GM19372 (cell line): ENCODE measurements around the gene KIAA0408.
"Not testable (repeated sequence)": the region's sequence is repeated elsewhere in the genome, so short reads cannot be mapped to it uniquely, and the experiment has no call there.

ENCODE experiments used
- ATAC-seq: cut with Tn5 transposase; IDR thresholded peaks from one replicate; pipeline ENCODE4 v1.9.1; 2021; ENCODE audit warnings: mild to moderate bottlenecking, low read depth, moderate library complexity; ENCODE audit not compliant: unreplicated experiment

Gene KIAA0408

GRCh38 chr6:127464161-127464880, 5.1 kb upstream of the KIAA0408 start:
- ATAC-seq: no peak

- ATAC-seq: no peak
Measured at GRCh38 chr6:127463056-127463455, 3.9 kb upstream of the KIAA0408 start.

GRCh38 chr6:127462376-127462775, 3.2 kb upstream of the KIAA0408 start:
- ATAC-seq: no peak

GRCh38 chr6:127460465-127460864, 1.3 kb upstream of the KIAA0408 start:
- ATAC-seq: no peak

- no peak for ATAC-seq
Measured at GRCh38 chr6:127458817-127459216, 372 bp downstream of the KIAA0408 start.

- no peak for ATAC-seq
Measured at GRCh38 chr6:127458222-127458621, 967 bp downstream of the KIAA0408 start.

- ATAC-seq: no peak
Measured at GRCh38 chr6:127457456-127458064, 1.6 kb downstream of the KIAA0408 start.

GRCh38 chr6:127456465-127456864, 2.7 kb downstream of the KIAA0408 start:
- ATAC-seq: no peak

- ATAC-seq: no peak
Measured at GRCh38 chr6:127453845-127454619, 5.2 kb downstream of the KIAA0408 start.

- ATAC-seq: no peak
Measured at GRCh38 chr6:127452803-127453202, 6.4 kb downstream of the KIAA0408 start.

- ATAC-seq: no peak
Measured at GRCh38 chr6:127451388-127451787, 7.8 kb downstream of the KIAA0408 start.

GRCh38 chr6:127447780-127448179, 11.4 kb downstream of the KIAA0408 start:
- ATAC-seq: no peak

GRCh38 chr6:127446356-127446755, 12.8 kb downstream of the KIAA0408 start:
- ATAC-seq: no peak

- no peak for ATAC-seq
Measured at GRCh38 chr6:127441881-127442280, 17.3 kb downstream of the KIAA0408 start.

GRCh38 chr6:127439718-127440117, 19.5 kb downstream of the KIAA0408 start:
- ATAC-seq: no peak

GRCh38 chr6:127436578-127437110, 22.5 kb downstream of the KIAA0408 start:
- no peak for ATAC-seq

GRCh38 chr6:127435626-127436220, 23.5 kb downstream of the KIAA0408 start:
- ATAC-seq: no peak

GRCh38 chr6:127434651-127435050, 24.5 kb downstream of the KIAA0408 start:
- ATAC-seq: no peak

- not testable (repeated sequence) for ATAC-seq
Measured at GRCh38 chr6:127428562-127428961, 30.6 kb downstream of the KIAA0408 start.

GRCh38 chr6:127423921-127424320, 35.3 kb downstream of the KIAA0408 start:
- no peak for ATAC-seq

GRCh38 chr6:127421164-127421563, 38.0 kb downstream of the KIAA0408 start:
- ATAC-seq: not testable (repeated sequence)
